ENCODE data around the gene DIO1. TPM values are rescaled to one million over a fixed set of nuclear protein-coding genes. Genes with fewer than 3 reads are reported as not detected.

Gene DIO1
- not detected for total RNA-seq
- polyA plus RNA-seq = not detected

DNA sequence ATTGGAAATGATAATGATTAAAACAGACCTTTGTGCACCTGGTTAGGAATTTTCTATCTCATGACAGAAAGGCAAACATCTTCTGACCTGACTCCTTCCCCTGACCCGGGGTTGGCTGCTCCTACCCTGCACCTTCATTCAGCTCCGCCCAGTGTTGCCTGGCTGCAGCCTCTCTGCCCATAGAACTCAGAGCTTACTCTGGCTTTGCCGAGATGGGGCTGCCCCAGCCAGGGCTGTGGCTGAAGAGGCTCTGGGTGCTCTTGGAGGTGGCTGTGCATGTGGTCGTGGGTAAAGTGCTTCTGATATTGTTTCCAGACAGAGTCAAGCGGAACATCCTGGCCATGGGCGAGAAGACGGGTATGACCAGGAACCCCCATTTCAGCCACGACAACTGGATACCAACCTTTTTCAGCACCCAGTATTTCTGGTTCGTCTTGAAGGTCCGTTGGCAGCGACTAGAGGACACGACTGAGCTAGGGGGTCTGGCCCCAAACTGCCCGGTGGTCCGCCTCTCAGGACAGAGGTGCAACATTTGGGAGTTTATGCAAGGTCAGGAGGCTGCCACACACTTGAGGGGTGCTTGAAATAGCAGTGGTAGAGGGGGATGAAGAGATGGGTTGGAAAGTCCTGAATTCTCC is at the start of gene DIO1:
DIO1 (plus strand) TSS at position 189 of the 638 bp plus-strand sequence; CDS start at position 213, 24 bp downstream.
- Histone ChIP-seq H3K9me3 (no peaks in the 10 kb centered on the region), H3K27ac (no peak within 1 kb of the TSS), H3K4me3 (no peak within 1 kb of the TSS), H3K4me1 (peaks cover 0 to 49% (median 37%) of the 10 kb centered on the region in 4 donors), H3K36me3 (no peaks in the 10 kb centered on the region), H3K27me3 (no peaks in the 10 kb centered on the region)
- DNase-seq = no peak
- TF ChIP-seq POLR2AphosphoS5 (IDR thresholded peaks at IDR 0.05) (no peak), POLR2A (IDR thresholded peaks at IDR 0.05) (no peak), EP300 (IDR thresholded peaks at IDR 0.05) (no peak)
- TF ChIP-seq, protein P1, sequence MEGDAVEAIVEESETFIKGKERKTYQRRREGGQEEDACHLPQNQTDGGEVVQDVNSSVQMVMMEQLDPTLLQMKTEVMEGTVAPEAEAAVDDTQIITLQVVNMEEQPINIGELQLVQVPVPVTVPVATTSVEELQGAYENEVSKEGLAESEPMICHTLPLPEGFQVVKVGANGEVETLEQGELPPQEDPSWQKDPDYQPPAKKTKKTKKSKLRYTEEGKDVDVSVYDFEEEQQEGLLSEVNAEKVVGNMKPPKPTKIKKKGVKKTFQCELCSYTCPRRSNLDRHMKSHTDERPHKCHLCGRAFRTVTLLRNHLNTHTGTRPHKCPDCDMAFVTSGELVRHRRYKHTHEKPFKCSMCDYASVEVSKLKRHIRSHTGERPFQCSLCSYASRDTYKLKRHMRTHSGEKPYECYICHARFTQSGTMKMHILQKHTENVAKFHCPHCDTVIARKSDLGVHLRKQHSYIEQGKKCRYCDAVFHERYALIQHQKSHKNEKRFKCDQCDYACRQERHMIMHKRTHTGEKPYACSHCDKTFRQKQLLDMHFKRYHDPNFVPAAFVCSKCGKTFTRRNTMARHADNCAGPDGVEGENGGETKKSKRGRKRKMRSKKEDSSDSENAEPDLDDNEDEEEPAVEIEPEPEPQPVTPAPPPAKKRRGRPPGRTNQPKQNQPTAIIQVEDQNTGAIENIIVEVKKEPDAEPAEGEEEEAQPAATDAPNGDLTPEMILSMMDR (IDR thresholded peaks at IDR 0.05) = no peak
- intact Hi-C loops (cut with DNase I) = no loop called here
- WGBS, 2 donors = 72 to 82% methylated on average over 14 of the region's 14 CpGs

DNA sequence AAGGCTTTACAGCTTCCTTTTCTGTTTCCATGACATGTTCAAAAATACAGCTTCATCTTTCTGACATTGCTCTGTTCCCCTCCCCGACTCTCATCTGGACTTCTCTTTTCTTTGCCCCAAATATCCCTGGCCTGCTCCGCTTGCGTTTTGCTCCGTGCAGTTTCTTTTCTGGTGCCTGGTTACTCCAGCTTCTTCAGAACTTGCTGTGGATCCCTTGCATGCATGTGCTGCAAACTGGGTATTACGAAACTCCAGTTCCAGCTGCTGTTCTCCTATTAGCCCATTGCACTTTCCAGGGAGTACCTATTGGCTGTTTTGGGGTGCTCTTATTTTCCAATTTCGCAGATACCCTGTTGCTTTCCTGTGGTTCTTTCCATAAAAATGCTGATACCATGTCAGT is 46.0 kb upstream of the DIO1 start:
- TF ChIP-seq POLR2A (IDR thresholded peaks at IDR 0.05) (no peak), POLR2AphosphoS5 (IDR thresholded peaks at IDR 0.05) (no peak), EP300 (IDR thresholded peaks at IDR 0.05) (no peak)
- TF ChIP-seq, protein P1 (IDR thresholded peaks at IDR 0.05) = no peak
- intact Hi-C loops (cut with DNase I) = no loop called here
- DNase-seq = no peak

DNA sequence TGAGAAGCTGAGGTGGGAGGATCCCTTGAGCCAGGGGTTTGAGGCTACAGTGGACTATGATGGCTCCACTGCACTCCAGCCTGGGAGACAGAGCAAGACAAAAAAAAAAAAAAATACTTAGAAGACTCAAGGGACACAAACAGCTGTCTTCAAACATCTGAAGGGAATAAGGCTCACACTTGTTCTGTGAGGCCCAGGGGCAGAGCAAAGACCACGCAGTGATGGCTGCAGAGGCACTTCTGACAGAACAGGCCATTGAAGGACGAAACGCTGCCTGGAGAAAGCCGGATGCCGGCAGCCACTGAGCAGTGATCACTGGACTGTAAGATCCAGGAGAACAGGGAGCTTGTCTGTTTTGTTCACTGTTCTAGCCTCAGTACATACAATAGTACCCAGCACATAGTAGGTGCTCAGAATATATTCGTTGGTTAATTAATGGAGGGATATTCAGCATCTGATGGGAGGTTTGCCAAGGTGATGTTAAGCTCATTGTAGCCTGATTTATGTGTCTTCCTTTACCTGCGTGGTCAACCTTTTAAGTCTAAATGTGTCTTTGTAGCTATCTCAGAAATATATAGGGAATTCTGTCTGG is 43.8 kb upstream of the DIO1 start:
- DNase-seq = no peak
- H3K36me3 ChIP-seq = peaks cover 0 to 38% (median 20%) of the 10 kb centered on the region in 4 donors
- H3K4me3 ChIP-seq = no peak overlapping the region

More for the DNA sequence above, 46.0 kb upstream of the DIO1 start:
- H3K4me3 ChIP-seq = no peak overlapping the region
- 91 to 96% methylated on average over 6 of the region's 6 CpGs for WGBS, 2 donors
- H3K27ac ChIP-seq = no peak overlapping the region
- peaks cover 0 to 16% (median 7%) of the 10 kb centered on the region in 4 donors for H3K36me3 ChIP-seq
- H3K9me3 ChIP-seq = peaks cover 0 to under 1% (median 0%) of the 10 kb centered on the region in 4 donors
- no peaks in the 10 kb centered on the region for H3K27me3 ChIP-seq
- no peaks in the 10 kb centered on the region for H3K4me1 ChIP-seq

DNA sequence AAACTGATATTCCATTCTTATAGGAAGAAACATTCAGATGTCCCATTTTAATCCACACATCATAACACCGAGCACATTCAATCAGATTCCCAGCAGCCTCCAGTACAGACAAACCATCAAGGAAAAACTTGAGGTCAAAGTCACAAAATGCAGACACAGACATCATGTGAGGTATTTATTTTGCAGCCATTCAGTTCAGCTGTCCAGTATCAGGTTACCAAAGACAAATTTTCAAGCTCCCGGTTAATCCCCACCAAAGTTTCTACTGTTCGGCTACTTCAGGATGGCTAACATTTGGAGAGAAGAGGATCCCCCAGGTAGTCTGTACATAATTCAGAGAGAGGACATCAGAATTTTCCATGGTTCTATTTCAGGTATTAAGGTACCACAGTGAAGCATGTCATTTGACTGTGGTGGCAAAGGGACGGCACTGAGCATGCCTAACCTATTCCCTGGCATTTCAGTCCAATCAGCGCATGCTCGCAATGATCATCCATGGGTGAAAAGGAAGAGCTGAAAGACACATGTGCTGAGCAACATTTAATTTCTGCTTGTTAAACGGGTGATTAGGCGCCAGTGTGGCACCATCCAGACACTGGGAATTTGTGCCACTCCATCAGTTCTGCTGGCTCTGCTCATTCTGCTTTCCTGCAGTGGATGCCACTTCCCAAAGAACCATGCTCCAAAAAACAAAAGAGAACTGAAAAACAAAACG is 42.3 kb upstream of the DIO1 start:
- intact Hi-C loops (cut with DNase I) = no loop called here
- TF ChIP-seq, protein P1 (IDR thresholded peaks at IDR 0.05) = no peak
- TF ChIP-seq POLR2A (IDR thresholded peaks at IDR 0.05) (no peak), EP300 (IDR thresholded peaks at IDR 0.05) (no peak), POLR2AphosphoS5 (IDR thresholded peaks at IDR 0.05) (no peak)
- Histone ChIP-seq H3K4me1 (no peaks in the 10 kb centered on the region), H3K27ac (no peak overlapping the region), H3K27me3 (no peaks in the 10 kb centered on the region), H3K4me3 (no peak overlapping the region), H3K36me3 (peaks cover 8 to 53% (median 31%) of the 10 kb centered on the region in 4 donors), H3K9me3 (no peaks in the 10 kb centered on the region)
- DNase-seq = no peak
- 93% methylated on average over 9 of the region's 9 CpGs for WGBS, 2 donors

More for the DNA sequence above, 43.8 kb upstream of the DIO1 start:
- TF ChIP-seq, protein P1 (IDR thresholded peaks at IDR 0.05) = no peak
- TF ChIP-seq POLR2A (IDR thresholded peaks at IDR 0.05) (no peak), EP300 (IDR thresholded peaks at IDR 0.05) (no peak), POLR2AphosphoS5 (IDR thresholded peaks at IDR 0.05) (no peak)
- WGBS, 2 donors = 88 to 93% methylated on average over 7 of the region's 7 CpGs
- intact Hi-C loops (cut with DNase I) = no loop called here
- H3K4me1 ChIP-seq = no peaks in the 10 kb centered on the region
- H3K27me3 ChIP-seq = no peaks in the 10 kb centered on the region
- no peak overlapping the region for H3K27ac ChIP-seq
- H3K9me3 ChIP-seq = no peaks in the 10 kb centered on the region
